GM12891 (cell line): ENCODE data around the gene ZNF273.

Source experiments
- PAX5 ChIP-seq: IDR thresholded peaks from 2 replicates; pipeline ENCODE4 v1.6.1; 2011; ENCODE audit warnings: low read length, moderate library complexity, mild to moderate bottlenecking; ENCODE audit not compliant: insufficient read depth, severe bottlenecking
- POLR2A ChIP-seq: IDR thresholded peaks from 2 replicates; pipeline ENCODE4 v1.6.1; 2011; ENCODE audit warnings: low read depth, low read length, control low read depth
- POLR2AphosphoS5 ChIP-seq: IDR thresholded peaks from 2 replicates; pipeline ENCODE4 v1.6.1; 2011; ENCODE audit warnings: low read depth, low read length, control low read depth
- POU2F2 ChIP-seq: IDR thresholded peaks from 2 replicates; pipeline ENCODE4 v1.6.1; 2011; ENCODE audit warnings: low read depth, mild to moderate bottlenecking, control low read depth, low read length, moderate library complexity
- SPI1 ChIP-seq: IDR thresholded peaks from 2 replicates; pipeline ENCODE4 v1.6.1; 2011; ENCODE audit warnings: low read depth, low read length, control low read depth
- TAF1 ChIP-seq: IDR thresholded peaks from 2 replicates; pipeline ENCODE4 v1.6.1; 2011; ENCODE audit warnings: low read depth, low read length, control low read depth

- no peak for TF ChIP-seq POLR2A
- no peak for TF ChIP-seq TAF1
- TF ChIP-seq POLR2AphosphoS5 = no peak
- no peak for TF ChIP-seq SPI1
- TF ChIP-seq PAX5 = no peak
- no peak for TF ChIP-seq POU2F2
These were observed 29.6 kb upstream of the ZNF273 start for GRCh38 chr7:64873517-64873916.
